ENCODE measurements around the gene TUBB4A. TPM values are rescaled to one million over a fixed set of nuclear protein-coding genes. Genes with fewer than 3 reads are reported as not detected.

TUBB4A gene
- total and polyA plus RNA-seq, 5 donors: 0.45 to 7.4 (median 2.6) TPM

GRCh38 chr19:6521718-6522646 lies 19.9 kb upstream of the TUBB4A start:
- WGBS: 48% methylated on average over 20 of the region's 20 CpGs
- no peak overlapping the region for H3K27ac ChIP-seq (ENCODE audit: low read length)
- intact Hi-C loops (cut with DNase I): no loop called here
- ATAC-seq (peak in 1 of 2 donors; percentile 11), DNase-seq (peak in 1 of 3 donors; percentile 61)
- H3K9me3 ChIP-seq (ENCODE audit: control insufficient read depth, low read length): no peaks in the 10 kb centered on the region
- no peak overlapping the region for H3K4me3 ChIP-seq (ENCODE audit: low read length)
- no peaks in the 10 kb centered on the region for H3K27me3 ChIP-seq (ENCODE audit: control insufficient read depth, insufficient read depth)
- H3K4me1 ChIP-seq (ENCODE audit: control insufficient read depth, insufficient read depth, low read length): no peaks in the 10 kb centered on the region

GRCh38 chr19:6519289-6519688 lies 17.2 kb upstream of the TUBB4A start:
- H3K27me3 ChIP-seq (ENCODE audit: control insufficient read depth, insufficient read depth): no peaks in the 10 kb centered on the region
- ATAC-seq (no peak), DNase-seq (no peak)
- intact Hi-C loops (cut with DNase I): loop anchor here in 3 of 4 donors (5.0 kb wide), 2 partner anchors 113 to 343 kb away; no protein-coding TSS in a partner anchor
- 55% methylated on average over 2 of the region's 2 CpGs for WGBS
- H3K4me3 ChIP-seq (ENCODE audit: low read length): no peak overlapping the region
- no peaks in the 10 kb centered on the region for H3K9me3 ChIP-seq (ENCODE audit: control insufficient read depth, low read length)
- no peaks in the 10 kb centered on the region for H3K4me1 ChIP-seq (ENCODE audit: control insufficient read depth, insufficient read depth, low read length)
- H3K27ac ChIP-seq (ENCODE audit: low read length): no peak overlapping the region

- no peak overlapping the region for H3K4me3 ChIP-seq (ENCODE audit: low read length)
- no peaks in the 10 kb centered on the region for H3K4me1 ChIP-seq (ENCODE audit: control insufficient read depth, insufficient read depth, low read length)
- H3K9me3 ChIP-seq (ENCODE audit: control insufficient read depth, low read length): no peaks in the 10 kb centered on the region
- ATAC-seq: no peak
- WGBS: 49% methylated on average over 14 of the region's 14 CpGs
- DNase-seq: peak in 1 of 3 donors; percentile 14
- intact Hi-C loops (cut with DNase I): loop anchor here in 3 of 4 donors (5.0 kb wide), 2 partner anchors 114 to 344 kb away; no protein-coding TSS in a partner anchor
- H3K27me3 ChIP-seq (ENCODE audit: control insufficient read depth, insufficient read depth): no peaks in the 10 kb centered on the region
- H3K27ac ChIP-seq (ENCODE audit: low read length): no peak overlapping the region
These were observed 16.2 kb upstream of the TUBB4A start for GRCh38 chr19:6518145-6518911.

GRCh38 chr19:6516659-6517291 lies 14.7 kb upstream of the TUBB4A start:
- Histone ChIP-seq H3K9me3 (ENCODE audit: control insufficient read depth, low read length) (no peaks in the 10 kb centered on the region), H3K27ac (ENCODE audit: low read length) (no peak overlapping the region), H3K4me3 (ENCODE audit: low read length) (peak overlapping the region; percentile 35), H3K27me3 (ENCODE audit: control insufficient read depth, insufficient read depth) (no peaks in the 10 kb centered on the region), H3K4me1 (ENCODE audit: control insufficient read depth, insufficient read depth, low read length) (no peaks in the 10 kb centered on the region)
- intact Hi-C loops (cut with DNase I): loop anchor here in 3 of 4 donors (5.0 kb wide), 2 partner anchors 116 to 346 kb away; no protein-coding TSS in a partner anchor
- under 1% methylated on average over 38 of the region's 38 CpGs for WGBS
- peak; percentile 93 to 97 (median 96) for DNase-seq
- peak; percentile 92 to 93 for ATAC-seq

- intact Hi-C loops (cut with DNase I): loop anchor here in 3 of 4 donors (5.0 kb wide), 2 partner anchors 116 to 346 kb away; no protein-coding TSS in a partner anchor
- under 1% methylated on average over 26 of the region's 26 CpGs for WGBS
- Histone ChIP-seq H3K4me3 (ENCODE audit: low read length) (peak overlapping the region; percentile 35), H3K27ac (ENCODE audit: low read length) (no peak overlapping the region), H3K27me3 (ENCODE audit: control insufficient read depth, insufficient read depth) (no peaks in the 10 kb centered on the region), H3K9me3 (ENCODE audit: control insufficient read depth, low read length) (no peaks in the 10 kb centered on the region), H3K4me1 (ENCODE audit: control insufficient read depth, insufficient read depth, low read length) (no peaks in the 10 kb centered on the region)
- DNase-seq (peak; percentile 94 to 97 (median 96)), ATAC-seq (peak; percentile 95 to 96)
These were observed 14.0 kb upstream of the TUBB4A start for GRCh38 chr19:6516018-6516658.

- intact Hi-C loops (cut with DNase I): loop anchor here in 3 of 4 donors (5.0 kb wide), 2 partner anchors 117 to 347 kb away; no protein-coding TSS in a partner anchor
- Histone ChIP-seq H3K9me3 (ENCODE audit: control insufficient read depth, low read length) (no peaks in the 10 kb centered on the region), H3K4me1 (ENCODE audit: control insufficient read depth, insufficient read depth, low read length) (no peaks in the 10 kb centered on the region), H3K4me3 (ENCODE audit: low read length) (no peak overlapping the region), H3K27ac (ENCODE audit: low read length) (no peak overlapping the region), H3K27me3 (ENCODE audit: control insufficient read depth, insufficient read depth) (no peaks in the 10 kb centered on the region)
- peak in 1 of 3 donors; percentile 32 for DNase-seq
- WGBS: 88% methylated on average over 15 of the region's 15 CpGs
- no peak for ATAC-seq
These were observed 12.9 kb upstream of the TUBB4A start for GRCh38 chr19:6514926-6515544.

- no peaks in the 10 kb centered on the region for H3K4me1 ChIP-seq (ENCODE audit: control insufficient read depth, insufficient read depth, low read length)
- DNase-seq: peak in 1 of 3 donors; percentile 15
- no peaks in the 10 kb centered on the region for H3K9me3 ChIP-seq (ENCODE audit: control insufficient read depth, low read length)
- intact Hi-C loops (cut with DNase I): no loop called here
- ATAC-seq: no peak
- no peak overlapping the region for H3K27ac ChIP-seq (ENCODE audit: low read length)
- H3K4me3 ChIP-seq (ENCODE audit: low read length): no peak overlapping the region
- 55% methylated on average over 9 of the region's 9 CpGs for WGBS
- no peaks in the 10 kb centered on the region for H3K27me3 ChIP-seq (ENCODE audit: control insufficient read depth, insufficient read depth)
These were observed 12.0 kb upstream of the TUBB4A start for GRCh38 chr19:6514089-6514488.

- WGBS: 89% methylated on average over 7 of the region's 7 CpGs
- Histone ChIP-seq H3K27me3 (ENCODE audit: control insufficient read depth, insufficient read depth) (no peaks in the 10 kb centered on the region), H3K9me3 (ENCODE audit: control insufficient read depth, low read length) (no peaks in the 10 kb centered on the region), H3K4me1 (ENCODE audit: control insufficient read depth, insufficient read depth, low read length) (no peaks in the 10 kb centered on the region), H3K27ac (ENCODE audit: low read length) (no peak overlapping the region), H3K4me3 (ENCODE audit: low read length) (no peak overlapping the region)
- ATAC-seq (no peak), DNase-seq (peak in 1 of 3 donors; percentile 7)
- intact Hi-C loops (cut with DNase I): no loop called here
These were observed 8.5 kb upstream of the TUBB4A start for GRCh38 chr19:6510618-6511017.

- intact Hi-C loops (cut with DNase I): no loop called here
- 58% methylated on average over 20 of the region's 20 CpGs for WGBS
- H3K9me3 ChIP-seq (ENCODE audit: control insufficient read depth, low read length): no peaks in the 10 kb centered on the region
- peak in 1 of 3 donors; percentile 46 for DNase-seq
- no peaks in the 10 kb centered on the region for H3K27me3 ChIP-seq (ENCODE audit: control insufficient read depth, insufficient read depth)
- H3K27ac ChIP-seq (ENCODE audit: low read length): no peak overlapping the region
- no peaks in the 10 kb centered on the region for H3K4me1 ChIP-seq (ENCODE audit: control insufficient read depth, insufficient read depth, low read length)
- peak; percentile 42 to 79 for ATAC-seq
- no peak overlapping the region for H3K4me3 ChIP-seq (ENCODE audit: low read length)
These were observed 7.2 kb upstream of the TUBB4A start for GRCh38 chr19:6509118-6509971.
